ENCODE data around the gene SPINK6. TPM values are rescaled to one million over a fixed set of nuclear protein-coding genes. Genes with fewer than 3 reads are reported as not detected.

Gene SPINK6
- total RNA-seq, 1 donor from 2014 or later, result not detected

DNA sequence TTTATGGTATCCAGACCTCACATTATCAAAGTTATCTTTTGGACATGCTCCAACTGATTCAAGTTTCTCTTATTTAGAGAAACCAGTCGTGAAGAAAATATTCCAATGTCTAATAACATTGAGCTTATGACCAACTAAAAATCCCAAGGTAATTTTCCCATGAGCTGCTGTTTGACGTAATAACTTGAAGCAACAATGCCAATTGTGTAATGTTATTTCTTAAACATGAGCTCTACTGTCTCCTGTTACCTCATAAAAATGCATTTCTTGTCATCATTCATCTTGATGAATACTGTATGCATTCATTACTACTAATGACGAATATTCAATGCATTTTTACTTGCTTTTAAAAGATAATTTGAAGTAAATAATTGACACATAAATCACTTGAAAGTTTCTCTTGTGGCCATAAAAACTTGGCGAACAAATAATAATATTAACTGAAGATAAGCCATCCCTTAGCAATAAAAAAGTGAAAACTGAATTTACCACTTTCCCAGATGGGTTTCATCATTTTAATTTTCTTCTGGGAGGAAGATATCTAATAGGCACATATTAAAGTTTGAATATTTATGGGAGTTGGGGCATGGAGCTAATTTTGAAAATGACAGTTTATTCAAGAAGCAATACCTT lies 35.1 kb downstream of the SPINK6 start:
- intact Hi-C loops (cut with micrococcal nuclease), result no loop called here
- Mint-ChIP-seq H3K9me3 (no peaks in the 10 kb centered on the region), H3K27me3 (no peaks in the 10 kb centered on the region), H3K4me3 (no peak overlapping the region), H3K4me1 (no peaks in the 10 kb centered on the region), H3K27ac (no peak overlapping the region), H3K36me3 (ENCODE audit: low read depth) (no peaks in the 10 kb centered on the region)
- CTCF ChIA-PET, result no interaction called here
- TF ChIP-seq, protein P1, sequence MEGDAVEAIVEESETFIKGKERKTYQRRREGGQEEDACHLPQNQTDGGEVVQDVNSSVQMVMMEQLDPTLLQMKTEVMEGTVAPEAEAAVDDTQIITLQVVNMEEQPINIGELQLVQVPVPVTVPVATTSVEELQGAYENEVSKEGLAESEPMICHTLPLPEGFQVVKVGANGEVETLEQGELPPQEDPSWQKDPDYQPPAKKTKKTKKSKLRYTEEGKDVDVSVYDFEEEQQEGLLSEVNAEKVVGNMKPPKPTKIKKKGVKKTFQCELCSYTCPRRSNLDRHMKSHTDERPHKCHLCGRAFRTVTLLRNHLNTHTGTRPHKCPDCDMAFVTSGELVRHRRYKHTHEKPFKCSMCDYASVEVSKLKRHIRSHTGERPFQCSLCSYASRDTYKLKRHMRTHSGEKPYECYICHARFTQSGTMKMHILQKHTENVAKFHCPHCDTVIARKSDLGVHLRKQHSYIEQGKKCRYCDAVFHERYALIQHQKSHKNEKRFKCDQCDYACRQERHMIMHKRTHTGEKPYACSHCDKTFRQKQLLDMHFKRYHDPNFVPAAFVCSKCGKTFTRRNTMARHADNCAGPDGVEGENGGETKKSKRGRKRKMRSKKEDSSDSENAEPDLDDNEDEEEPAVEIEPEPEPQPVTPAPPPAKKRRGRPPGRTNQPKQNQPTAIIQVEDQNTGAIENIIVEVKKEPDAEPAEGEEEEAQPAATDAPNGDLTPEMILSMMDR (IDR thresholded peaks at IDR 0.05), result no peak
- no peak for ATAC-seq (ENCODE audit: low read depth)
- no peak for DNase-seq
- POLR2A ChIA-PET, result no interaction called here

DNA sequence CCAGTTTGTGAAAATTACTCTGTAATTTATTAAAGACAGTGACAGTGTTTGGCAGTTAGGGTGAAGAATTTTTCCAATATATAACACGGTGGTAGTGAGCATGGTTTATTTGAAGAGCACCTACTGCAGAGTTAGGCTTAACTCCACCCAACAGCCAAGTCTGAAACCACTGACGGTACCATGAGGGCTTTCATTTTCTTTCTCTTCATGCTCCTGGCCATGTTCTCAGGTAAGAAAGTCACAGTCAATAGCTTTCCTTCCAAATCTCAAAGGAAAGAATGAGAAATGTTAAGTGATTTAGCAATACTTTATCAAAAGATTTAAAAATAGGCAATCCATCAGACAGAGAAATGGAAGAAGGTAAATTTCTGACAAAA lies 35.6 kb downstream of the SPINK6 start, which contains the start of gene MARCOL:
Gene MARCOL, plus strand, starts transcription at position 108 of the 377 bp plus-strand sequence. Its CDS starts 73 bp downstream, at position 181.
- intact Hi-C loops (cut with micrococcal nuclease), result no loop called here
- ChIA-PET POLR2A (no interaction called here), CTCF (no interaction called here)
- no peak for DNase-seq
- Mint-ChIP-seq H3K4me3 (no peak within 1 kb of the TSS), H3K36me3 (ENCODE audit: low read depth) (no peaks in the 10 kb centered on the region), H3K27ac (no peak within 1 kb of the TSS), H3K4me1 (no peaks in the 10 kb centered on the region), H3K27me3 (no peaks in the 10 kb centered on the region), H3K9me3 (no peaks in the 10 kb centered on the region)
- no peak for ATAC-seq (ENCODE audit: low read depth)
- TF ChIP-seq, protein P1 (IDR thresholded peaks at IDR 0.05), result no peak

GRCh38 chr5:148248894-148249293 lies 46.1 kb downstream of the SPINK6 start:
- no peaks in the 10 kb centered on the region for H3K4me1 Mint-ChIP-seq
- no peak overlapping the region for H3K27ac Mint-ChIP-seq
- H3K4me3 Mint-ChIP-seq, result no peak overlapping the region
- H3K9me3 Mint-ChIP-seq, result peaks cover 9% of the 10 kb centered on the region
- ChIA-PET CTCF (no interaction called here), POLR2A (no interaction called here)
- H3K36me3 Mint-ChIP-seq (ENCODE audit: low read depth), result no peaks in the 10 kb centered on the region
- H3K27me3 Mint-ChIP-seq, result no peaks in the 10 kb centered on the region
- DNase-seq (no peak), ATAC-seq (ENCODE audit: low read depth) (no peak)
- intact Hi-C loops (cut with micrococcal nuclease), result no loop called here
- TF ChIP-seq, protein P1 (IDR thresholded peaks at IDR 0.05), result no peak

DNA sequence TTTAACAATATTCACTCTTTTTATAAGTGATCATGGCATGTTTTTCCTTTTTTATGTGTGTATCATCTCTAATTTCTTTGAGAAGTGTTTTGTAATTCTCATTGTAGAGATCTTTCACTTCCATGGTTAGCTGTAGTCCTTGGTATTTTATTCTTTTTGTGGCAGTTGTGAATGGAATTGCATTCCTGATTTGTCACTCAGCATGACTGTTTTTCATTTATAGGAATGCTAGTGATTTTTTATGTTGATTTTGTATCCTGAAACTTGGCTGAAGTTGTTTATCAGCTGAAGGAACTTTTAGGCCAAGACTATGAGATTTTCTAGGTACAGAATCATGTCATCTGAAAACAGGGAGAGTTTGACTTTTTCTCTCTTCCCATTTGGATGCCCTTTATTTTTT lies 52.6 kb downstream of the SPINK6 start:
- Mint-ChIP-seq H3K27me3 (peaks cover 2% of the 10 kb centered on the region), H3K4me1 (no peaks in the 10 kb centered on the region), H3K4me3 (no peak overlapping the region), H3K36me3 (ENCODE audit: low read depth) (no peaks in the 10 kb centered on the region), H3K9me3 (peaks cover 30% of the 10 kb centered on the region), H3K27ac (no peak overlapping the region)
- intact Hi-C loops (cut with micrococcal nuclease), result no loop called here
- ChIA-PET POLR2A (no interaction called here), CTCF (no interaction called here)
- TF ChIP-seq, protein P1 (IDR thresholded peaks at IDR 0.05), result no peak
- DNase-seq (no peak), ATAC-seq (ENCODE audit: low read depth) (no peak)

- POLR2A ChIA-PET, result no interaction called here
- no peaks in the 10 kb centered on the region for H3K36me3 Mint-ChIP-seq (ENCODE audit: low read depth)
- no peak for ATAC-seq (ENCODE audit: low read depth)
These were observed 56.4 kb downstream of the SPINK6 start for GRCh38 chr5:148259288-148259687.

More at GRCh38 chr5:148259288-148259687, 56.4 kb downstream of the SPINK6 start:
- H3K4me1 Mint-ChIP-seq, result no peaks in the 10 kb centered on the region
- H3K27me3 Mint-ChIP-seq, result peaks cover 2% of the 10 kb centered on the region
- no peak for DNase-seq
- peaks cover 25% of the 10 kb centered on the region for H3K9me3 Mint-ChIP-seq
- H3K4me3 Mint-ChIP-seq, result no peak overlapping the region
- intact Hi-C loops (cut with micrococcal nuclease), result no loop called here
- TF ChIP-seq, protein P1 (IDR thresholded peaks at IDR 0.05), result no peak
- H3K27ac Mint-ChIP-seq, result no peak overlapping the region
- CTCF ChIA-PET, result no interaction called here

Measured in activated B cell treated with CpG ODN at 0.5 μM for 24 hours (primary cell).